Glutamatergic neuron (in vitro differentiated cells): ENCODE measurements around the gene SPPL3. TPM values are rescaled to one million over a fixed set of nuclear protein-coding genes. Genes with fewer than 3 reads are reported as not detected.
"Not testable (repeated sequence)": the region's sequence is repeated elsewhere in the genome, so short reads cannot be mapped to it uniquely, and the experiment has no call there.

Source experiments
- DNase-seq: peaks from one replicate; pipeline ENCODE4 v3.0.0; 2022
- H3K27ac Mint-ChIP-seq: one replicate; pipeline ENCODE4 v1.8.0; 2020; ENCODE audit warnings: mild to moderate bottlenecking, mixed read lengths, inconsistent platforms; ENCODE audit not compliant: unreplicated experiment
- H3K27me3 Mint-ChIP-seq: one replicate; pipeline ENCODE4 v1.8.0; 2020; ENCODE audit warnings: mild to moderate bottlenecking, moderate library complexity, mixed read lengths, inconsistent platforms; ENCODE audit not compliant: unreplicated experiment
- H3K36me3 Mint-ChIP-seq: one replicate; pipeline ENCODE4 v1.8.0; 2020; ENCODE audit warnings: mild to moderate bottlenecking, mixed read lengths, inconsistent platforms; ENCODE audit not compliant: unreplicated experiment
- H3K4me1 Mint-ChIP-seq: one replicate; pipeline ENCODE4 v1.8.0; 2020; ENCODE audit warnings: mild to moderate bottlenecking, low read depth, mixed read lengths, inconsistent platforms; ENCODE audit not compliant: unreplicated experiment
- H3K4me3 Mint-ChIP-seq: one replicate; pipeline ENCODE4 v1.8.0; 2020; ENCODE audit warnings: mild to moderate bottlenecking, mixed read lengths, inconsistent platforms; ENCODE audit not compliant: unreplicated experiment
- H3K9me3 Mint-ChIP-seq: one replicate; pipeline ENCODE4 v1.8.0; 2020; ENCODE audit warnings: mild to moderate bottlenecking, moderate library complexity, mixed read lengths, inconsistent platforms; ENCODE audit not compliant: unreplicated experiment
- total RNA-seq: library from RNA; stranded (reverse); fragmentation: NEBNext Ultra II Directional; extraction: Animal tissue kit (Norgen Biotek cat#: 25700); gene quantifications from one replicate; pipeline ENCODE4 v1.2.1, GENCODE V29; 2021; ENCODE audit not compliant: unreplicated experiment
- TF ChIP-seq, protein P1 (sequence below): fragments of 200-600 bp; sonication (generic); IDR thresholded peaks from one replicate; pipeline ENCODE4 v1.5.0; 2021; ENCODE audit not compliant: partially characterized antibody, unreplicated experiment

The SPPL3 gene
- total RNA-seq, 1 donor from 2014 or later: 53.4 TPM

DNA sequence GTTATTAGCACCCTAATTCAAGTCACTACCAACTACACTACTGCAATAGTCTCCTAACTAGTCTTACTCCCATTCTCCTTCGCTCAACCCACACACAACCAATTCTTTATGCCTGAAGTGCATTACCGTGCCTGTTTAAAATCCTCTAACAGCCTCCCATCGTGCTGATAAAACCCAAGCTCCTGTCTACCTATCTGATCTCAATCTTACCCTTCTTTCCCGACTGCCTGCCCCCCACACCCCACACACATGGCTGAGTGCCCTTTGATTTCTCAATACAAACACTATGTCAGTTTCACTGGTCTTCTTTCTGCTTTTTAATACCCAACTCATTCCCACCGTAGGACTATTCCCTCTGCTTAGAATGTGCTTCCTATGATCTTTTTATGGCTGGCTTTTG lies 59.9 kb downstream of the SPPL3 start:
- Mint-ChIP-seq H3K9me3 (no peaks in the 10 kb centered on the region), H3K4me3 (no peak overlapping the region), H3K4me1 (no peaks in the 10 kb centered on the region), H3K27me3 (no peaks in the 10 kb centered on the region), H3K36me3 (no peaks in the 10 kb centered on the region), H3K27ac (no peak overlapping the region)
- DNase-seq: no peak
- TF ChIP-seq, protein P1, sequence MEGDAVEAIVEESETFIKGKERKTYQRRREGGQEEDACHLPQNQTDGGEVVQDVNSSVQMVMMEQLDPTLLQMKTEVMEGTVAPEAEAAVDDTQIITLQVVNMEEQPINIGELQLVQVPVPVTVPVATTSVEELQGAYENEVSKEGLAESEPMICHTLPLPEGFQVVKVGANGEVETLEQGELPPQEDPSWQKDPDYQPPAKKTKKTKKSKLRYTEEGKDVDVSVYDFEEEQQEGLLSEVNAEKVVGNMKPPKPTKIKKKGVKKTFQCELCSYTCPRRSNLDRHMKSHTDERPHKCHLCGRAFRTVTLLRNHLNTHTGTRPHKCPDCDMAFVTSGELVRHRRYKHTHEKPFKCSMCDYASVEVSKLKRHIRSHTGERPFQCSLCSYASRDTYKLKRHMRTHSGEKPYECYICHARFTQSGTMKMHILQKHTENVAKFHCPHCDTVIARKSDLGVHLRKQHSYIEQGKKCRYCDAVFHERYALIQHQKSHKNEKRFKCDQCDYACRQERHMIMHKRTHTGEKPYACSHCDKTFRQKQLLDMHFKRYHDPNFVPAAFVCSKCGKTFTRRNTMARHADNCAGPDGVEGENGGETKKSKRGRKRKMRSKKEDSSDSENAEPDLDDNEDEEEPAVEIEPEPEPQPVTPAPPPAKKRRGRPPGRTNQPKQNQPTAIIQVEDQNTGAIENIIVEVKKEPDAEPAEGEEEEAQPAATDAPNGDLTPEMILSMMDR: no peak

DNA sequence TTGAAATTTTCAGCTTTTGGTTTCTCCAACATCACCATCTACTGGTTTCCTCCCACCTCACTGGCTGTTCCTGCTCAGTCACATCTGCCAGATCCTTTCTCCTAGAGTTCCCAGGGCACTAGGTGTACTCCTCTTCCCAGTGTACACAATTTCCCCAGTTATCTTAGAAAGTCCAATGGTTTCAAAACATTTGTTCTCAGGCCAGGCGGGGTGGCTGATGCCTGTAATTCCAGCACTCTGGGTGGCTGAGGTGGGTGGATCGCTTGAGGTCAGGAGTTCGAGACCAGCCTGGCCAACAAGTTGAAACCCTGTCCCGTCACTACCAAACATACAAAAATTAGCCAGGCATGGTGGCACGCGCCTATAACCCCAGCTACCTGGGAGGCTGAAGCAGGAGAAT lies 60.7 kb downstream of the SPPL3 start:
- Mint-ChIP-seq H3K27me3 (no peaks in the 10 kb centered on the region), H3K4me1 (no peaks in the 10 kb centered on the region), H3K27ac (no peak overlapping the region), H3K9me3 (no peaks in the 10 kb centered on the region), H3K36me3 (no peaks in the 10 kb centered on the region), H3K4me3 (no peak overlapping the region)
- TF ChIP-seq, protein P1: no peak
- DNase-seq: no peak

DNA sequence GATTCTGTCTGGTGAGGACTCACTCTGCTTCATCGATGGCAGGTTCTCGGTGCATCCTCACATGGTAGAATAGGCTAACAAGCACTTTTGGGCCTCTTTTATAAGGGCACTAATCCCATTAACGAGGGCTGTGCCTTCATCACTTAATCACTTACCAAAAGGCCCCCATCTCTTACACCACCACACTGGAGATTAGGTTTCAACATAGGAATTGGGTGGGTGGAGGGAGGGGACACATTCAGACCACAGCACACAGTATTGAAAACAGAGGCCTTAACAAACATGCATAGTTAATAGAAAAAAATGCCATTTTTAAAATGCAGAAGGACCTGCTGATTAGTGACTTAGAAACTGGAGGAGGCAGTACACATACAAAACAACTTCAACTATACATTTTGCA lies 61.6 kb downstream of the SPPL3 start:
- TF ChIP-seq, protein P1: no peak
- no peak overlapping the region for H3K4me3 Mint-ChIP-seq
- H3K36me3 Mint-ChIP-seq: no peaks in the 10 kb centered on the region
- no peaks in the 10 kb centered on the region for H3K9me3 Mint-ChIP-seq
- no peak for DNase-seq
- no peak overlapping the region for H3K27ac Mint-ChIP-seq
- H3K4me1 Mint-ChIP-seq: no peaks in the 10 kb centered on the region
- H3K27me3 Mint-ChIP-seq: no peaks in the 10 kb centered on the region

DNA sequence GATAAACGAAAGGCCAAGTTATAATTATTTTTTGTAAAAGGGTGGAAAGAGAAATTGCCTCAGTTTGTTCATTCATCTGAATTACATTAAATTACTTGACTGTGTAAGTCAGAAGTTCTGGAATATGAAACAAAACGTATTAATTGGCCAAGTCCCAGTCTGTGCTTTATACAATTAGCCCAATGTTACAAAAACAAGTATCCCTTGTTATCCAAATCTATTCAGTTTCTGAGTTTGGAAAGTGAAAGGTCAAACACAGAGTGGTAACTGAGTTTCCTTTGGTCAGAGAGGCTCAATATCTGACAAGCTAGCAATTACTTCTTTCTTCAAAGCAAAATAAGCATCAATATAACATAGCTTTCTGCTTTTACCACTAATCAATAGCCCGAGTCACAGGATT lies 62.6 kb downstream of the SPPL3 start:
- H3K4me3 Mint-ChIP-seq: no peak overlapping the region
- no peaks in the 10 kb centered on the region for H3K36me3 Mint-ChIP-seq
- H3K27ac Mint-ChIP-seq: no peak overlapping the region
- no peaks in the 10 kb centered on the region for H3K9me3 Mint-ChIP-seq
- H3K27me3 Mint-ChIP-seq: no peaks in the 10 kb centered on the region
- no peaks in the 10 kb centered on the region for H3K4me1 Mint-ChIP-seq
- TF ChIP-seq, protein P1: no peak
- DNase-seq: no peak

DNA sequence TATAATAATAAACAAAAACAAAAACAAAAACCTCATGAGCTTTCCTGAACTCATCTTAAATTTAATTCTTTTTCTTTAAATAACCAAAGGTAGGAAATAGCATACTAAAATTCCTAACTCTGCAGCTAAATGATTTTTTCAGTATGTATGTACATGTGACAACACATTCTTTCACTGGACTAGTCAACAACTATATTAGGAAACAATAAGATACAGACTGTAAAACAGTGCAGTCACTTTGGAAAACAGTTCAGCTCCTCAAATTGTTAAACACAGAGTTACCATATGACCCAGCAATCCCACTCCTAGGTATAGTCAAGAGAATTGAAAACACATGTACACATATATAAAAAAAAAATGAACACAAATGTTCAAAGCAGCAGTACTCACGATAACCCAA lies 64.7 kb downstream of the SPPL3 start:
- no peaks in the 10 kb centered on the region for H3K36me3 Mint-ChIP-seq
- no peaks in the 10 kb centered on the region for H3K27me3 Mint-ChIP-seq
- H3K9me3 Mint-ChIP-seq: no peaks in the 10 kb centered on the region
- no peak overlapping the region for H3K4me3 Mint-ChIP-seq
- TF ChIP-seq, protein P1: no peak
- no peak overlapping the region for H3K27ac Mint-ChIP-seq
- DNase-seq: no peak
- H3K4me1 Mint-ChIP-seq: peaks cover 3% of the 10 kb centered on the region

DNA sequence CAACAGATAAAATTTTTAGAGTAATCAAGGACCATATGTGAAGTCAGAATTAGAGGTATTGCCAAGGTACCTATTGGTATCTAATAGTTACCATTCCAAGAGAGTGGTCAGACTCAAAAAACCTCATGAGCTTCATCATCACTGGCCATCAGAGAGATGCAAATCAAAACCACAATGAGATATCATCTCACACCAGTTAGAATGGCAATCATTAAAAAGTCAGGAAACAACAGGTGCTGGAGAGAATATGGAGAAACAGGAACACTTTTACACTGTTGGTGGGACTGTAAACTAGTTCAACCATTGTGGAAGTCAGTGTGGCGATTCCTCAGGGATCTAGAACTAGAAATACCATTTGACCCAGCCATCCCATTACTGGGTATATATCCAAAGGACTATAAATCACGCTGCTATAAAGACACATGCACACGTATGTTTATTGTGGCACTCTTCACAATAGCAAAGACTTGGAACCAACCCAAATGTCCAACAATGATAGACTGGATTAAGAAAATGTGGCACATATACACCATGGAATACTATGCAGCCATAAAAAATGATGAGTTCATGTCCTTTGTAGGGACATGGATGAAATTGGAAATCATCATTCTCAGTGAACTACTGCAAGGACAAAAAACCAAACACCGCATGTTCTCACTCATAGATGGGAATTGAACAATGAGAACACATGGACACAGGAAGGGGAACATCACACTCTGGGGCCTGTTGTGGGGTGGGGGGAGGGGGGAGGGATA lies 65.4 kb downstream of the SPPL3 start:
- H3K4me1 Mint-ChIP-seq, H3K9me3 Mint-ChIP-seq, H3K36me3 Mint-ChIP-seq, H3K27ac Mint-ChIP-seq, H3K4me3 Mint-ChIP-seq, H3K27me3 Mint-ChIP-seq, DNase-seq: not testable (repeated sequence)
